Astrocyte of the spinal cord (primary cell): Measurements from ENCODE around the gene APOA1.

ENCODE experiments used
- DNase-seq: peaks from one replicate; pipeline ENCODE4 v3.0.0; 2011; ENCODE audit warnings: low read depth, low spot score
- H3K4me3 ChIP-seq: 2 replicates; pipeline ENCODE4 v1.5.1; 2011; ENCODE audit warnings: low read depth, mild to moderate bottlenecking, low read length, moderate library complexity
- CTCF ChIP-seq: IDR thresholded peaks from 2 replicates; pipeline ENCODE4 v1.5.1; 2012; ENCODE audit warnings: low read depth, mild to moderate bottlenecking, low read length, inconsistent platforms
- in situ Hi-C: cut with HindIII; loops from 2 replicates; pipeline ENCODE4 v1.10.0; 2017; ENCODE audit warnings: low sequenced_read_pairs

The APOA1 gene

GRCh38 chr11:116867619-116868018 is 30.2 kb upstream of the APOA1 start:
- H3K4me3 ChIP-seq = no peak overlapping the region
- no peak for TF ChIP-seq CTCF
- in situ Hi-C loops = no loop called here
- no peak for DNase-seq

- no peak for DNase-seq
- no peak for TF ChIP-seq CTCF
- in situ Hi-C loops = no loop called here
- H3K4me3 ChIP-seq = no peak overlapping the region
These were observed 29.5 kb upstream of the APOA1 start for GRCh38 chr11:116866804-116867455.

GRCh38 chr11:116865696-116866095 is 28.3 kb upstream of the APOA1 start:
- no peak overlapping the region for H3K4me3 ChIP-seq

GRCh38 chr11:116864531-116864930 is 27.1 kb upstream of the APOA1 start:
- no peak for TF ChIP-seq CTCF
- H3K4me3 ChIP-seq = no peak overlapping the region
- in situ Hi-C loops = no loop called here
- no peak for DNase-seq

More at GRCh38 chr11:116865696-116866095, 28.3 kb upstream of the APOA1 start:
- no peak for TF ChIP-seq CTCF
- in situ Hi-C loops = no loop called here
- DNase-seq = peak; percentile 52

GRCh38 chr11:116862951-116863350 is 25.5 kb upstream of the APOA1 start:
- no peak overlapping the region for H3K4me3 ChIP-seq
- no peak for DNase-seq
- in situ Hi-C loops = no loop called here
- no peak for TF ChIP-seq CTCF

GRCh38 chr11:116862185-116862584 is 24.8 kb upstream of the APOA1 start:
- H3K4me3 ChIP-seq = no peak overlapping the region
- DNase-seq = no peak
- in situ Hi-C loops = no loop called here
- TF ChIP-seq CTCF = no peak
